GM06990 (cell line): ENCODE results near the gene DGKD.

ENCODE experiments used
- DNase-seq: peaks from one replicate; pipeline ENCODE4 v3.0.0-alpha.2; 2011; ENCODE audit not compliant: insufficient read length; ENCODE audit errors: extremely low read depth
- H3K27me3 ChIP-seq: replicated peaks from 2 replicates; pipeline ENCODE4 v1.6.0; 2011; ENCODE audit warnings: low read length; ENCODE audit not compliant: control insufficient read depth, insufficient read depth
- H3K36me3 ChIP-seq: 2 replicates; pipeline ENCODE4 v1.5.1; 2011; ENCODE audit warnings: low read length; ENCODE audit not compliant: control insufficient read depth, insufficient read depth
- H3K4me3 ChIP-seq: replicated peaks from 2 replicates; pipeline ENCODE4 v1.5.1; 2011; ENCODE audit warnings: low read depth, mild to moderate bottlenecking, control low read depth, low read length
- CTCF ChIP-seq: IDR thresholded peaks from 2 replicates; pipeline ENCODE4 v1.5.1; 2011; ENCODE audit warnings: low read length, control low read depth, mild to moderate bottlenecking, inconsistent platforms; ENCODE audit not compliant: insufficient read depth, poor library complexity, severe bottlenecking

The DGKD gene

DNA sequence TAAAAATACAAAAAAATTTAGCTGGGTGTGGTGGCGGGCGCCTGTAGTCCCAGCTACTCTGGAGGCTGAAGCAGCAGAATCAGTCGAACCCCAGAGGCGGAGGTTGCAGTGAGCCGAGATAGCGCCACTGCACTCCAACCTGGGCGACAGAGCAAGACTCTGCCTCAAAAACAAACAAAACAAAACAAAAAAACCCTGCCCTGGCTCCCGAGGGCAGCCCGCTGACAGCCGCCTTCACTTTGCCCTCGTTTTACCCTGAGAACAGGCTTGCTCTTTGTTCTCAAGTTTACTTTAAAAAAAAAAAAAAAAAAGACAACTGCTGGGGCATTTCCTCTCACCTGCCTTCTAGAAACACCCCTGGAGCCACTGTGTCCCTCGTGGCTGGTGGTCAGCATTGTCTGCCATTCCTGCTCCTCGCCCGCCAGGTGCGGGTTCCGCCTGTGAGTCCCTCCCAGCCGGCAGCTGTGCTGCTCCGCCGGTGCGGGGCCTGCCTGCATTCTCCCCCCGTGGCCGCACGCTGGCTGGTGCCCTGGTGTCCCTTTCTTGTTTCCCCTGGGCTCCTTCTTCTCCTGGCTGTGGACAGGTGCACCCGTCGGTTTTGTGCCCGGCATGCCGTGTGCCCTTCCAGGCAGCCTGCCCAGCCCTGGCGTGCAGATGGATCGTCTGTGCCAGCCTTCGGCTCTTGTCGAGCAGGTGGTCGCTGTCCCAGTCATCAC, 106.6 kb downstream of the DGKD start:
- no peak for TF ChIP-seq CTCF
- Histone ChIP-seq H3K36me3 (peaks cover 60% of the 10 kb centered on the region), H3K4me3 (no peak overlapping the region), H3K27me3 (no peaks in the 10 kb centered on the region)
- no peak for DNase-seq

GRCh38 chr2:233461481-233461891, 107.2 kb downstream of the DGKD start:
- Histone ChIP-seq H3K4me3 (no peak overlapping the region), H3K27me3 (no peaks in the 10 kb centered on the region), H3K36me3 (peaks cover 58% of the 10 kb centered on the region)
- DNase-seq = no peak
- no peak for TF ChIP-seq CTCF

DNA sequence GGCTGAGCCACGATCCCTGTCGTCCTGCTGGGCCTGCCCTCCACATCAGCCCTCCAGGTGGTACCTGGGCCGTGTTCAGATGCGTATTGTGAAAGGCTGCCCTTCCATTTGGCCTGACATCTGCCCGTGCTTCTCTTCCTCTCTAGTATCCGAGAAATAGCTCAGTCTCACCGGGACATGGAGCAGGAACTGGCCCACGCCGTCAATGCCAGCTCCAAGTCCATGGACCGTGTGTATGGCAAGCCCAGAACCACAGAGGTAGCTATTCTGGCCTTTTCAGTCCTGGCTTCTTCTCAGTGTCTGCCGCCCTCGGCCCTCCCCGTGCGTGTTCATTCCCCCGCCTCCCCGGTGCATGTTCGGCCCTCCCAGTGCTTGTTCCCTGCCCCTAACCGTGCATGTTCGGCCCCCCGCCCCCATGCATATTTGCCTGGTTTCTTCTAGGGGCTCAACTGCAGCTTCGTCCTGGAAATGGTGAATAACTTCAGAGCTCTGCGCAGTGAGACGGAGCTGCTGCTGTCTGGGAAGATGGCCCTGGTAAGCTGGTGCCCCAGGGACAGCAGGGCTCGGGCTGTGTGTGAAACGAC, 108.0 kb downstream of the DGKD start:
- Histone ChIP-seq H3K27me3 (no peaks in the 10 kb centered on the region), H3K36me3 (peaks cover 58% of the 10 kb centered on the region), H3K4me3 (no peak overlapping the region)
- DNase-seq = no peak
- no peak for TF ChIP-seq CTCF

GRCh38 chr2:233462826-233463470, 108.7 kb downstream of the DGKD start:
- no peak for TF ChIP-seq CTCF
- no peak for DNase-seq
- Histone ChIP-seq H3K27me3 (no peaks in the 10 kb centered on the region), H3K4me3 (no peak overlapping the region), H3K36me3 (peaks cover 56% of the 10 kb centered on the region)

DNA sequence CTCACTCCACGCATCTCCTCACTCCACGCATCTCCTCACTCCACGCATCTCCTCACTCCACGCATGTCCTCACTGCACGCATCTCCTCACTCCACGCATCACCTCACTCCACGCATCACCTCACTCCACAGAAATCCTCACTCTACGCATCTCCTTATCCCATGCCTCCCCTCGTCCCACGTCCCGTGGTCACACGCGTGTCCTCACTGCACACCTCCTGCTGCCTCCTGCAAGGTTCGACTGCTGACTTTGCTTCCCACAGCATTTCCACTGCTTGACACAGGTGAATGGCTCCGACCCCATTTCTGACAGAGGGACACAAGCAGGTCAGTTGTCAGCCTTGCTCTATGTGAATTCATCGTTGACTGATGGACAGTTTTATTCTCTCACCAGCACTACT, 109.3 kb downstream of the DGKD start:
- H3K36me3 ChIP-seq = peaks cover 60% of the 10 kb centered on the region

More for the DNA sequence above, 109.3 kb downstream of the DGKD start:
- DNase-seq = no peak
- H3K4me3 ChIP-seq = no peak overlapping the region
- no peaks in the 10 kb centered on the region for H3K27me3 ChIP-seq
- TF ChIP-seq CTCF = no peak
